Peyer's patch (tissue), 4 donors: Measurements from ENCODE around the gene PRDM8. TPM values are rescaled to one million over a fixed set of nuclear protein-coding genes. Genes with fewer than 3 reads are reported as not detected.
A peak's percentile ranks its signal among the peaks of the same experiment; 100 is the strongest.

Experiments
- DNase-seq, 3 donors: peaks; one replicate each; pipeline ENCODE4 v3.0.0-alpha.2; 2017 to 2019
- H3K27ac ChIP-seq, 4 donors: fragments of 200-600 bp; sonication (generic); one replicate each; pipeline ENCODE4 v1.5.1; 2016 to 2019
- H3K27me3 ChIP-seq, 2 donors: fragments of 200-600 bp; sonication (generic); one replicate each; pipeline ENCODE4 v1.5.1; 2019
- H3K36me3 ChIP-seq, 3 donors: fragments of 200-600 bp; sonication (generic); one replicate each; pipeline ENCODE4 v1.5.1; 2016 to 2019
- H3K4me1 ChIP-seq, 4 donors: fragments of 200-600 bp; sonication (generic); one replicate each; pipeline ENCODE4 v1.5.1; 2016 to 2019
- H3K4me3 ChIP-seq, 4 donors: fragments of 200-600 bp; sonication (generic); 1 replicate in 3 of 4; 2 replicates in 1 of 4; pipeline ENCODE4 v1.5.1; 2016 to 2019; ENCODE audit warnings: mild to moderate bottlenecking in 1 of 4
- H3K9me3 ChIP-seq, 4 donors: fragments of 200-600 bp; sonication (generic); one replicate each; pipeline ENCODE4 v1.5.1; 2016 to 2019; ENCODE audit warnings: mild to moderate bottlenecking in 1 of 4
- CTCF ChIP-seq, 6 experiments: fragments of 450-650 bp in 4 of 6; fragments of 200-600 bp in 2 of 6; sonication (generic) in 1 of 6; IDR thresholded peaks; one replicate each; pipeline ENCODE4 v1.5.1; 2017 to 2019; ENCODE audit warnings: antibody characterized with exemption in 6 of 6, mild to moderate bottlenecking in 3 of 6, moderate library complexity in 1 of 6
- POLR2A ChIP-seq, 2 donors: fragments of 450-650 bp; IDR thresholded peaks; one replicate each; pipeline ENCODE4 v1.5.1; 2017; ENCODE audit warnings: antibody characterized with exemption in 2 of 2, mild to moderate bottlenecking in 2 of 2, moderate library complexity in 2 of 2
- total RNA-seq, 4 donors: library from RNA; depleted of rRNA; stranded (reverse); fragments of >200 nt; gene quantifications; one replicate each; pipeline ENCODE4 v1.1.0, GENCODE V29; 2016

Gene PRDM8
- total RNA-seq, 4 donors from 2014 or later = 0.35 to 5.8 (median 3.3) TPM

- TF ChIP-seq CTCF (IDR thresholded peaks at IDR 0.05) (peak; percentile 69 to 95 (median 78)), POLR2A (IDR thresholded peaks at IDR 0.05) (no peak)
- H3K4me1 ChIP-seq = peaks cover 0 to 7% (median 5%) of the 10 kb centered on the region in 4 donors
- H3K9me3 ChIP-seq = no peaks in the 10 kb centered on the region
- peak overlapping the region; percentile 66 to 78 (median 74) for H3K27ac ChIP-seq
- DNase-seq = peak; percentile 86 to 95 (median 90)
- no peaks in the 10 kb centered on the region for H3K36me3 ChIP-seq
- peak overlapping the region; percentile 54 to 62 (median 61) for H3K4me3 ChIP-seq
- peaks cover 0 to 4% of the 10 kb centered on the region in 2 donors for H3K27me3 ChIP-seq
These were observed 13.1 kb upstream of the PRDM8 start for GRCh38 chr4:80184053-80184824.

GRCh38 chr4:80184825-80185756 lies 12.2 kb upstream of the PRDM8 start:
- H3K4me1 ChIP-seq = peaks cover 0 to 7% (median 5%) of the 10 kb centered on the region in 4 donors
- H3K27me3 ChIP-seq = peaks cover 0 to 4% of the 10 kb centered on the region in 2 donors
- H3K4me3 ChIP-seq = peak overlapping the region; percentile 54 to 62 (median 61)
- DNase-seq = peak in 2 of 3 donors; percentile 49 to 56
- no peaks in the 10 kb centered on the region for H3K9me3 ChIP-seq
- TF ChIP-seq CTCF (IDR thresholded peaks at IDR 0.05) (no peak), POLR2A (IDR thresholded peaks at IDR 0.05) (no peak)
- peak overlapping the region; percentile 66 to 78 (median 74) for H3K27ac ChIP-seq
- H3K36me3 ChIP-seq = no peaks in the 10 kb centered on the region

- TF ChIP-seq CTCF (IDR thresholded peaks at IDR 0.05) (no peak), POLR2A (IDR thresholded peaks at IDR 0.05) (no peak)
- DNase-seq = no peak
- Histone ChIP-seq H3K9me3 (no peaks in the 10 kb centered on the region), H3K27me3 (peaks cover 0 to 4% of the 10 kb centered on the region in 2 donors), H3K27ac (no peak overlapping the region), H3K4me3 (peak overlapping the region; percentile 54 to 62 (median 61)), H3K36me3 (no peaks in the 10 kb centered on the region), H3K4me1 (peaks cover 0 to 7% (median 5%) of the 10 kb centered on the region in 4 donors)
These were observed 11.3 kb upstream of the PRDM8 start for GRCh38 chr4:80185787-80186548.

GRCh38 chr4:80186676-80187075 lies 10.6 kb upstream of the PRDM8 start:
- H3K36me3 ChIP-seq = no peaks in the 10 kb centered on the region
- no peak for TF ChIP-seq CTCF (IDR thresholded peaks at IDR 0.05)
- no peak for TF ChIP-seq POLR2A (IDR thresholded peaks at IDR 0.05)
- no peak overlapping the region for H3K27ac ChIP-seq
- H3K9me3 ChIP-seq = no peaks in the 10 kb centered on the region
- DNase-seq = no peak
- peaks cover 0 to 4% of the 10 kb centered on the region in 2 donors for H3K27me3 ChIP-seq
- H3K4me3 ChIP-seq = no peak overlapping the region
- H3K4me1 ChIP-seq = peaks cover 0 to 7% (median 5%) of the 10 kb centered on the region in 4 donors

- H3K9me3 ChIP-seq = no peaks in the 10 kb centered on the region
- H3K4me3 ChIP-seq = no peak overlapping the region
- H3K27ac ChIP-seq = no peak overlapping the region
- H3K36me3 ChIP-seq = no peaks in the 10 kb centered on the region
- peaks cover 0 to 4% of the 10 kb centered on the region in 2 donors for H3K27me3 ChIP-seq
- peaks cover 0 to 7% (median under 1%) of the 10 kb centered on the region in 4 donors for H3K4me1 ChIP-seq
- no peak for TF ChIP-seq POLR2A (IDR thresholded peaks at IDR 0.05)
- no peak for TF ChIP-seq CTCF (IDR thresholded peaks at IDR 0.05)
- DNase-seq = no peak
These were observed 9.6 kb upstream of the PRDM8 start for GRCh38 chr4:80187677-80188076.
